ENCODE results near the gene RAB11B.

DNA sequence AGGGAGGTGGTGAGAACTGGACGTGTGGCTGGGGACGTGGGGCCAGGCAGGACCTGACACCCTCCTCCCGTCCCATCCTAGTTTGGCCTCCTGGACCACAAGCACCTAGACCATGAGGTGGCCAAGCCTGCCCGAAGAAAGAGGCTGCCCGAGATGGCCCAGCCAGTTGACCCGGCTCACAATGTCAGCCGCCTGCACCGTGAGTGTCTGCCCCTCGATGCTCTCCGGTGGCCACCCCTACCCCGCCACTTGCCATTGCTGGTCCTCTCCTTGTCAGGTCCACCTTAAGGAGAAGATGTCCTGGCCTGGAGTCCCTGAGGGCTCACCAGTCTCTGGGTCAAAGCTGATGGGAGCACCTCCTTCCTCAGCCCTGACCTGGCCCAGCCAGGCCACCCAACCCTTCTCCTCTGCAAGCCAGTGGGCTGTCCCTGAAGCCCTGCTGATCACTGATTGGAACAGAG is 24.0 kb upstream of the RAB11B start:
- TF ChIP-seq CTCF (IDR thresholded peaks at IDR 0.05) = no peak
- TF ChIP-seq POLR2A (IDR thresholded peaks at IDR 0.05) = no peak

Data from stomach (tissue), 4 donors.